Prostate gland (tissue), 2 donors: ENCODE data around the gene R3HDM2.

Experiments used
- CTCF ChIP-seq, 4 experiments: fragments of 200-600 bp in 2 of 4; fragments of 450-650 bp in 2 of 4; sonication (generic) in 2 of 4; IDR thresholded peaks; 1 replicate in 3 of 4; 2 replicates in 1 of 4; pipeline ENCODE4 v1.5.1; 2016 to 2019; ENCODE audit warnings: antibody characterized with exemption in 4 of 4, mild to moderate bottlenecking in 2 of 4, moderate library complexity in 2 of 4
- POLR2A ChIP-seq: fragments of 450-650 bp; IDR thresholded peaks from one replicate; pipeline ENCODE4 v1.6.1; 2016; ENCODE audit warnings: antibody characterized with exemption, mild to moderate bottlenecking
- POLR2AphosphoS5 ChIP-seq: sonication (generic); formaldehyde crosslinking; IDR thresholded peaks from one replicate; pipeline ENCODE4 v1.6.1; 2017; ENCODE audit warnings: antibody characterized with exemption

GRCh38 chr12:57444744-57445143 lies 13.9 kb upstream of the R3HDM2 start:
- TF ChIP-seq CTCF (IDR thresholded peaks at IDR 0.05) (no peak), POLR2A (no peak), POLR2AphosphoS5 (no peak)
